Caco-2 (cell line): ENCODE results near the gene TMEM30B. TPM values are rescaled to one million over a fixed set of nuclear protein-coding genes. Genes with fewer than 3 reads are reported as not detected.

ENCODE experiments used
- BruUV-seq: library from RNA; stranded (reverse); fragments of 400-500 nt; replicated peaks from 2 replicates; lab custom pipeline; 2021; lab: Mats Ljungman, UMichigan
- CTCF ChIA-PET: fragments of 300-600 bp; sonication (Branson Sonifier 250); formaldehyde crosslinking; loops from one replicate; lab custom pipeline; 2022; ENCODE audit warnings: antibody characterized with exemption; lab: Charles Lee
- POLR2A ChIA-PET: fragments of 300-600 bp; sonication (Branson Sonifier 250); formaldehyde crosslinking; loops from one replicate; lab custom pipeline; 2022; ENCODE audit warnings: antibody characterized with exemption; lab: Charles Lee
- DNase-seq, 2 experiments: peaks; one replicate each; pipeline versions ENCODE4 v3.0.0 to v3.0.0-alpha.2; 2020 to 2022
- H3K27me3 ChIP-seq: replicated peaks from 2 replicates; pipeline ENCODE4 v1.6.0; 2011; ENCODE audit warnings: low read length; ENCODE audit not compliant: control insufficient read depth, insufficient read depth
- H3K36me3 ChIP-seq: 2 replicates; pipeline ENCODE4 v1.5.1; 2011; ENCODE audit warnings: low read length; ENCODE audit not compliant: control insufficient read depth, insufficient read depth
- H3K4me1 ChIP-seq: fragments of 250-450 bp; sonication (Bioruptor Pico); 2 replicates; pipeline ENCODE4 v1.5.1; 2020; ENCODE audit warnings: mild to moderate bottlenecking
- H3K4me3 ChIP-seq: 2 replicates; pipeline ENCODE4 v1.5.1; 2011; ENCODE audit warnings: low read depth, mild to moderate bottlenecking, control low read depth, low read length
- H3K9me3 ChIP-seq: fragments of 250-450 bp; sonication (Bioruptor Pico); 2 replicates; pipeline ENCODE4 v1.5.1; 2020; ENCODE audit warnings: mild to moderate bottlenecking, moderate library complexity
- H3K27ac Mint-ChIP-seq: one replicate; pipeline ENCODE4 v1.8.0; 2022; ENCODE audit warnings: mixed read lengths; ENCODE audit not compliant: unreplicated experiment
- H3K27me3 Mint-ChIP-seq: one replicate; pipeline ENCODE4 v1.8.0; 2022; ENCODE audit warnings: mixed read lengths; ENCODE audit not compliant: insufficient read depth, unreplicated experiment
- H3K36me3 Mint-ChIP-seq: one replicate; pipeline ENCODE4 v1.8.0; 2022; ENCODE audit warnings: mild to moderate bottlenecking, mixed read lengths; ENCODE audit not compliant: insufficient read depth, unreplicated experiment
- H3K4me1 Mint-ChIP-seq: one replicate; pipeline ENCODE4 v1.8.0; 2022; ENCODE audit warnings: low read depth, mixed read lengths; ENCODE audit not compliant: unreplicated experiment
- H3K4me3 Mint-ChIP-seq: one replicate; pipeline ENCODE4 v1.8.0; 2022; ENCODE audit warnings: mild to moderate bottlenecking, moderate library complexity, mixed read lengths; ENCODE audit not compliant: unreplicated experiment
- H3K9me3 Mint-ChIP-seq: one replicate; pipeline ENCODE4 v1.8.0; 2022; ENCODE audit warnings: mixed read lengths; ENCODE audit not compliant: unreplicated experiment
- intact Hi-C: fragments of 100-400 bp; cut with micrococcal nuclease; formaldehyde crosslinking; loops from one replicate; pipeline ENCODE4 v1.10.0; 2022; ENCODE audit not compliant: unreplicated experiment
- total RNA-seq: library from RNA; stranded (reverse); gene quantifications from 2 replicates; pipeline ENCODE4 v1.2.3, GENCODE V29; 2022
- TF ChIP-seq, protein P1 (sequence below), 2 experiments: fragments of 200-600 bp in 1 of 2; IDR thresholded peaks; 1 replicate in 1 of 2; 2 replicates in 1 of 2; pipeline versions ENCODE4 v1.5.1 to v1.8.0; 2011 to 2022; ENCODE audit warnings: antibody characterized with exemption in 1 of 2, control low read depth in 1 of 2, inconsistent platforms in 1 of 2, low read depth in 1 of 2, low read length in 1 of 2, mild to moderate bottlenecking in 1 of 2, moderate library complexity in 1 of 2; ENCODE audit not compliant: insufficient read depth in 1 of 2, severe bottlenecking in 1 of 2, unreplicated experiment in 1 of 2

TMEM30B gene
- total RNA-seq, 1 experiment from 2014 or later, result 32.5 TPM

DNA sequence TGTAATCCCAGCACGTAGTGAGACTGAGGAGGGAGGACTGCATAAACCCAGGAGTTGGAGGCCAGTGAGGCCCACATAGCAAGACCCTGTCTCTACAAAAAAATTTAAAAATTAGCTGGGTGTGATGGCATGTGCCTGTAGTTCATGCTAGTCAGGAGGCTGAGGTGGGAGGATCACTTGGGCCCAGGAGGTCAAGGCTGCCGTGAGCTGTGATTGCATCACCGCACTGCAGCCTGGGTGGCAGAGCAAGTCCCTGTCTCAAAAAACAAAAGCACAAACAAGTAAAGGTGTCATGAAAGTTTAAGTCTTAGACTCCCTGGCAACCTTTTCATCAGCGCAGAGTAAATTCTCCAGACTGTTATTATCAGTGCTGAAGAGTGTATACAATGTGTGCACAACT lies 10.4 kb downstream of the TMEM30B start:
- no TSS peak for BruUV-seq
- TF ChIP-seq, protein P1, sequence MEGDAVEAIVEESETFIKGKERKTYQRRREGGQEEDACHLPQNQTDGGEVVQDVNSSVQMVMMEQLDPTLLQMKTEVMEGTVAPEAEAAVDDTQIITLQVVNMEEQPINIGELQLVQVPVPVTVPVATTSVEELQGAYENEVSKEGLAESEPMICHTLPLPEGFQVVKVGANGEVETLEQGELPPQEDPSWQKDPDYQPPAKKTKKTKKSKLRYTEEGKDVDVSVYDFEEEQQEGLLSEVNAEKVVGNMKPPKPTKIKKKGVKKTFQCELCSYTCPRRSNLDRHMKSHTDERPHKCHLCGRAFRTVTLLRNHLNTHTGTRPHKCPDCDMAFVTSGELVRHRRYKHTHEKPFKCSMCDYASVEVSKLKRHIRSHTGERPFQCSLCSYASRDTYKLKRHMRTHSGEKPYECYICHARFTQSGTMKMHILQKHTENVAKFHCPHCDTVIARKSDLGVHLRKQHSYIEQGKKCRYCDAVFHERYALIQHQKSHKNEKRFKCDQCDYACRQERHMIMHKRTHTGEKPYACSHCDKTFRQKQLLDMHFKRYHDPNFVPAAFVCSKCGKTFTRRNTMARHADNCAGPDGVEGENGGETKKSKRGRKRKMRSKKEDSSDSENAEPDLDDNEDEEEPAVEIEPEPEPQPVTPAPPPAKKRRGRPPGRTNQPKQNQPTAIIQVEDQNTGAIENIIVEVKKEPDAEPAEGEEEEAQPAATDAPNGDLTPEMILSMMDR (IDR thresholded peaks at IDR 0.05; ENCODE audit: insufficient read depth in 1 of 2, low read depth in 1 of 2, low read length in 1 of 2, severe bottlenecking in 1 of 2, unreplicated experiment in 1 of 2), result no peak
- no peak overlapping the region for H3K4me3 Mint-ChIP-seq
- H3K36me3 Mint-ChIP-seq, result no peaks in the 10 kb centered on the region
- Histone ChIP-seq H3K27me3 (no peaks in the 10 kb centered on the region), H3K4me3 (no peak overlapping the region), H3K9me3 (no peaks in the 10 kb centered on the region), H3K4me1 (no peaks in the 10 kb centered on the region), H3K36me3 (no peaks in the 10 kb centered on the region)
- DNase-seq, result no peak
- H3K9me3 Mint-ChIP-seq, result no peaks in the 10 kb centered on the region
- ChIA-PET POLR2A (interaction anchor here (1.0 kb wide), 1 partner anchor 10 kb away, joined by 3 read pairs; no protein-coding TSS in a partner anchor), CTCF (interaction anchor here (1.5 kb wide), 1 partner anchor 10 kb away, joined by 6 read pairs; the partner anchor contains the start of gene TMEM30B)
- H3K4me1 Mint-ChIP-seq, result no peaks in the 10 kb centered on the region
- no peak overlapping the region for H3K27ac Mint-ChIP-seq
- intact Hi-C loops, result loop anchor here (10.0 kb wide), 1 partner anchor 494 kb away; the partner anchor contains the start of gene SNAPC1
- peaks cover 10% of the 10 kb centered on the region for H3K27me3 Mint-ChIP-seq

DNA sequence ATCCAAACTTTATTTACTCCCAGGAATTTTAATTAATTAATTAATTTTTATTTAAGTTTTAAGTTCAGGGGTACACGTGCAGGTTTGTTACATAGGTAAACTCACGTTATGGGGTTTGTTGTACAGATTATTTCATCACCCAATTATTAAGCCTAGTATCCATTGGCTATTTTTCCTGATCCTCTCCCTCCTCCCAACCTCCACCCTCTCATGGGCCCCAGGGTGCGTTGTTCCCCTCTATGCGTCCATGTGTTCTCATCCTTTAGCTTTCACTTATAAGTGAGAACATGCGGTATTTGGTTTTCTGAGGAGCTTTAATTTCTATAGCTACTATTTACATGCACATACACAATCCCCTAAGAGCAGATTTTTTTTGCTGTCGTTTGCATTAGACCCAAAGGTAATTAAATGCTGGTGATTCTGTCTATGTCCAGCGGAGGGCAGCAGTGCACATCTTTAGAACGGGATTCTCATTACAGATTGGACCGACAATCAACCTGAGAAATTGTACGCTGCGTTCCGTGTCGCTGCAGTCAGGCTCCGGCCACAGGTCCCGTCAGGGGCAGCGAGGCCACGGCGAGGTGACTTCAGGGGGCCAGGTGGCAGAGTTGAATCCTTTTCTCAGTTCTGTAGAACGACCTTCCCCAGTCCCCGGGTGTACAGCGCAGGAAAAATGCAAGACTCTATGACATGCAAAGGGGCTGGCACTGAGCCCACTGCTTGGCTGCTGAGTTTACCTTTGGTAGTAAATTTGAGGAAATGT lies 11.6 kb downstream of the TMEM30B start:
- BruUV-seq, result no TSS peak
- Histone ChIP-seq H3K9me3 (no peaks in the 10 kb centered on the region), H3K27me3 (no peaks in the 10 kb centered on the region), H3K4me3 (peak overlapping the region; percentile 40), H3K36me3 (no peaks in the 10 kb centered on the region), H3K4me1 (no peaks in the 10 kb centered on the region)
- no peak overlapping the region for H3K27ac Mint-ChIP-seq
- POLR2A ChIA-PET, result no interaction called here
- peak overlapping the region; percentile 53 for H3K4me3 Mint-ChIP-seq
- CTCF ChIA-PET, result interaction anchor here (1.0 kb wide), 1 partner anchor 11 kb away, joined by 5 read pairs; the partner anchor contains the start of gene TMEM30B
- TF ChIP-seq, protein P1 (IDR thresholded peaks at IDR 0.05; ENCODE audit: insufficient read depth in 1 of 2, low read depth in 1 of 2, low read length in 1 of 2, severe bottlenecking in 1 of 2, unreplicated experiment in 1 of 2), result peak; percentile 75 to 79
- H3K36me3 Mint-ChIP-seq, result no peaks in the 10 kb centered on the region
- H3K27me3 Mint-ChIP-seq, result peaks cover 10% of the 10 kb centered on the region
- no peaks in the 10 kb centered on the region for H3K9me3 Mint-ChIP-seq
- peak; percentile 79 to 80 for DNase-seq
- intact Hi-C loops, result loop anchor here (1.0 to 10.0 kb wide), 4 partner anchors 12 to 568 kb away; partner anchors contain the start of genes SNAPC1 and TMEM30B
- H3K4me1 Mint-ChIP-seq, result no peaks in the 10 kb centered on the region

DNA sequence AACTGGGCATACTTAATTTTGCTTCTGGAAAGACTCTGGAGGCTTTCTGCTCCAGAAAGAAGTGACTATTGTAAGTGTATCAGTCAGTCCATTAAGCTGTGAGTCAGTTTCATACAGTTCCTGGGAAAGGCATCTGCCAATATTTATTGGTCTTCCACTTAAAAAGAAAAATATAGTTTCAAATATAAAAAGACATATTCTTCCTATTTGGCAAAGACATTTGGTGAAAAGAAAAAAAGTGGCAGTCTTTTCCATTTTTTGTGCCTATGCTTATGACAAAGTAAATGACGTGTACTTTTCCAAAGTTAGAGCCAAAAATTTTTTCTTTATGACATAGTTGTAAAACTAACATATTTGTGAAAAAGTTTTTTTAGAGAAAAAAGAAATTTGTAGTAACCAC lies 12.3 kb downstream of the TMEM30B start:
- no TSS peak for BruUV-seq
- Mint-ChIP-seq H3K9me3 (no peaks in the 10 kb centered on the region), H3K4me3 (no peak overlapping the region), H3K27ac (no peak overlapping the region), H3K27me3 (peaks cover 10% of the 10 kb centered on the region), H3K4me1 (no peaks in the 10 kb centered on the region), H3K36me3 (no peaks in the 10 kb centered on the region)
- Histone ChIP-seq H3K27me3 (no peaks in the 10 kb centered on the region), H3K4me1 (no peaks in the 10 kb centered on the region), H3K36me3 (no peaks in the 10 kb centered on the region), H3K9me3 (no peaks in the 10 kb centered on the region), H3K4me3 (no peak overlapping the region)
- ChIA-PET POLR2A (no interaction called here), CTCF (interaction anchor here (1.0 kb wide), 1 partner anchor 12 kb away, joined by 5 read pairs; the partner anchor contains the start of gene TMEM30B)
- intact Hi-C loops, result loop anchor here (1.0 kb wide), 3 partner anchors 12 to 568 kb away; partner anchors contain the start of gene TMEM30B
- DNase-seq, result no peak
- TF ChIP-seq, protein P1 (IDR thresholded peaks at IDR 0.05; ENCODE audit: insufficient read depth in 1 of 2, low read depth in 1 of 2, low read length in 1 of 2, severe bottlenecking in 1 of 2, unreplicated experiment in 1 of 2), result no peak
